Esophagus squamous epithelium (tissue), 4 donors: ENCODE data around the gene PARVG.

ENCODE experiments used
- CTCF ChIP-seq, 6 experiments: fragments of 450-650 bp in 4 of 6; fragments of 200-600 bp in 2 of 6; sonication (generic) in 2 of 6; IDR thresholded peaks; one replicate each; pipeline ENCODE4 v1.5.1; 2016 to 2019; ENCODE audit warnings: antibody characterized with exemption in 6 of 6, mild to moderate bottlenecking in 4 of 6, moderate library complexity in 4 of 6
- POLR2A ChIP-seq, 4 donors: fragments of 450-650 bp; IDR thresholded peaks; one replicate each; pipeline ENCODE4 v1.6.1; 2017; ENCODE audit warnings: antibody characterized with exemption in 4 of 4, mild to moderate bottlenecking in 4 of 4, moderate library complexity in 3 of 4

- TF ChIP-seq CTCF (IDR thresholded peaks at IDR 0.05) = no peak
- TF ChIP-seq POLR2A (IDR thresholded peaks at IDR 0.05) = no peak
These were observed 43.4 kb downstream of the PARVG start for GRCh38 chr22:44224166-44224565.
